Head of caudate nucleus (tissue), 42 donors: ENCODE measurements around the gene ZNG1F.
"Not testable (repeated sequence)": the region's sequence is repeated elsewhere in the genome, so short reads cannot be mapped to it uniquely, and the experiment has no call there.

ENCODE experiments used
- DNase-seq, 42 donors: peaks; one replicate each; pipeline versions ENCODE4 v3.0.0 to v3.0.0-alpha.2; 2020 to 2021; ENCODE audit warnings: mixed read lengths in 7 of 42
- intact Hi-C: fragments of 100-400 bp; cut with DNase I; formaldehyde crosslinking; loops from one replicate; pipeline ENCODE4 v1.15.0; 2022

ZNG1F gene

GRCh38 chr9:41090386-41090785 is 98.7 kb downstream of the ZNG1F start:
- intact Hi-C loops, DNase-seq: not testable (repeated sequence)

- DNase-seq, intact Hi-C loops: not testable (repeated sequence)
Observed at GRCh38 chr9:41088450-41089059, 100.6 kb downstream of the ZNG1F start.

- intact Hi-C loops, DNase-seq: not testable (repeated sequence)
Observed at GRCh38 chr9:41087929-41088328, 101.2 kb downstream of the ZNG1F start.

- intact Hi-C loops, result not testable (repeated sequence)
- peak in 37 of 42 donors; percentile 12 to 89 (median 56) for DNase-seq
Observed at GRCh38 chr9:41087157-41087780, 101.8 kb downstream of the ZNG1F start.

- intact Hi-C loops, DNase-seq: not testable (repeated sequence)
Observed at GRCh38 chr9:41086685-41087084, 102.4 kb downstream of the ZNG1F start.

- DNase-seq, intact Hi-C loops: not testable (repeated sequence)
Observed at GRCh38 chr9:41086215-41086614, 102.9 kb downstream of the ZNG1F start.

- DNase-seq, intact Hi-C loops: not testable (repeated sequence)
Observed at GRCh38 chr9:41082358-41082757, 106.8 kb downstream of the ZNG1F start.
